H9 (cell line): ENCODE measurements around the gene PTN. TPM values are rescaled to one million over a fixed set of nuclear protein-coding genes. Genes with fewer than 3 reads are reported as not detected.

Experiments used
- DNase-seq: peaks from one replicate; pipeline ENCODE4 v3.0.0-alpha.2; 2017
- H2AFZ ChIP-seq: one replicate; pipeline ENCODE4 v1.6.1; 2013; ENCODE audit warnings: mild to moderate bottlenecking, low read length, control low read depth, moderate library complexity
- H2AK5ac ChIP-seq: 2 replicates; pipeline ENCODE4 v1.6.1; 2013; ENCODE audit warnings: low read length, control low read depth, mixed read lengths; ENCODE audit not compliant: insufficient read length
- H2BK120ac ChIP-seq: one replicate; pipeline ENCODE4 v1.6.1; 2013; ENCODE audit warnings: low read depth, mild to moderate bottlenecking, low read length, control low read depth, inconsistent platforms; ENCODE audit not compliant: poor library complexity, severe bottlenecking
- H2BK12ac ChIP-seq: 2 replicates; pipeline ENCODE4 v1.6.1; 2013; ENCODE audit warnings: low read length, control low read depth, mixed read lengths, low read depth; ENCODE audit not compliant: insufficient read length
- H2BK15ac ChIP-seq: 2 replicates; pipeline ENCODE4 v1.6.1; 2013; ENCODE audit warnings: low read depth, low read length, control low read depth
- H2BK20ac ChIP-seq: one replicate; pipeline ENCODE4 v1.6.1; 2013; ENCODE audit warnings: low read depth, mild to moderate bottlenecking, low read length, control low read depth, inconsistent platforms; ENCODE audit not compliant: poor library complexity, severe bottlenecking
- H2BK5ac ChIP-seq: 2 replicates; pipeline ENCODE4 v1.6.1; 2013; ENCODE audit warnings: low read length, control low read depth, mixed read lengths; ENCODE audit not compliant: insufficient read length
- H3K14ac ChIP-seq: 2 replicates; pipeline ENCODE4 v1.6.1; 2013; ENCODE audit warnings: low read length, control low read depth; ENCODE audit not compliant: insufficient read depth
- H3K18ac ChIP-seq: 2 replicates; pipeline ENCODE4 v1.6.1; 2013; ENCODE audit warnings: low read depth, mild to moderate bottlenecking, mixed read lengths, low read length, control low read depth; ENCODE audit not compliant: insufficient read length
- H3K23ac ChIP-seq: 2 replicates; pipeline ENCODE4 v1.6.1; 2013; ENCODE audit warnings: low read length, control low read depth, mixed read lengths, low read depth; ENCODE audit not compliant: insufficient read length
- H3K23me2 ChIP-seq: 2 replicates; pipeline ENCODE4 v1.6.1; 2013; ENCODE audit warnings: low read depth, mild to moderate bottlenecking, mixed read lengths, low read length, control low read depth; ENCODE audit not compliant: insufficient read length, poor library complexity, severe bottlenecking
- H3K27ac ChIP-seq: 2 replicates; pipeline ENCODE4 v1.5.1; 2013; ENCODE audit warnings: low read length, control low read depth, mixed read lengths, low read depth; ENCODE audit not compliant: insufficient read length
- H3K27me3 ChIP-seq: 2 replicates; pipeline ENCODE4 v1.6.1; 2013; ENCODE audit warnings: low read length, control low read depth, inconsistent platforms; ENCODE audit not compliant: insufficient read depth
- H3K4ac ChIP-seq: 2 replicates; pipeline ENCODE4 v1.6.1; 2013; ENCODE audit warnings: low read depth, mild to moderate bottlenecking, control low read depth, inconsistent platforms, low read length, moderate library complexity
- H3K4me1 ChIP-seq: 2 replicates; pipeline ENCODE4 v1.6.1; 2013; ENCODE audit warnings: low read length, control low read depth, inconsistent platforms; ENCODE audit not compliant: insufficient read depth
- H3K4me2 ChIP-seq: 2 replicates; pipeline ENCODE4 v1.6.1; 2013; ENCODE audit warnings: low read length, control low read depth, mixed read lengths; ENCODE audit not compliant: insufficient read length, insufficient read depth
- H3K56ac ChIP-seq: 2 replicates; pipeline ENCODE4 v1.6.1; 2013; ENCODE audit warnings: low read depth, mild to moderate bottlenecking, mixed read lengths, low read length, control low read depth; ENCODE audit not compliant: insufficient read length
- H3K79me1 ChIP-seq: 2 replicates; pipeline ENCODE4 v1.6.1; 2013; ENCODE audit warnings: low read depth, mild to moderate bottlenecking, moderate library complexity, low read length, control low read depth, inconsistent platforms; ENCODE audit not compliant: insufficient read depth, poor library complexity, severe bottlenecking
- H3K79me2 ChIP-seq: 2 replicates; pipeline ENCODE4 v1.6.1; 2013; ENCODE audit warnings: low read length, control low read depth, inconsistent platforms; ENCODE audit not compliant: insufficient read depth
- H3K9ac ChIP-seq: 2 replicates; pipeline ENCODE4 v1.6.1; 2013; ENCODE audit warnings: low read length, control low read depth, mixed read lengths; ENCODE audit not compliant: insufficient read length; ENCODE audit errors: extremely low read depth
- H3K9me3 ChIP-seq: one replicate; pipeline ENCODE4 v1.6.1; 2013; ENCODE audit warnings: low read depth, low read length, inconsistent platforms; ENCODE audit not compliant: control insufficient read depth
- H3T11ph ChIP-seq: one replicate; pipeline ENCODE4 v1.6.1; 2013; ENCODE audit warnings: mild to moderate bottlenecking, low read length, control low read depth, inconsistent platforms
- H4K20me1 ChIP-seq: one replicate; pipeline ENCODE4 v1.6.1; 2013; ENCODE audit not compliant: control insufficient read depth, insufficient read length, insufficient read depth
- H4K5ac ChIP-seq: 2 replicates; pipeline ENCODE4 v1.6.1; 2013; ENCODE audit warnings: low read depth, mild to moderate bottlenecking, mixed read lengths, low read length, control low read depth; ENCODE audit not compliant: insufficient read length
- H4K8ac ChIP-seq: replicated peaks from 2 replicates; pipeline ENCODE4 v1.6.1; 2013; ENCODE audit warnings: low read length, control low read depth, mixed read lengths, low read depth; ENCODE audit not compliant: insufficient read length
- H4K91ac ChIP-seq: 2 replicates; pipeline ENCODE4 v1.6.1; 2013; ENCODE audit warnings: low read depth, mild to moderate bottlenecking, moderate library complexity, mixed read lengths, low read length, control low read depth; ENCODE audit not compliant: insufficient read length
- H3K27ac Mint-ChIP-seq, 3 experiments: 2 replicates in 2 of 3; 3 replicates in 1 of 3; pipeline ENCODE4 v1.8.0; 2020 to 2021; ENCODE audit warnings: mixed read lengths in 3 of 3, mild to moderate bottlenecking in 1 of 3, moderate library complexity in 1 of 3
- H3K27me3 Mint-ChIP-seq: 2 replicates; pipeline ENCODE4 v1.8.0; 2021; ENCODE audit warnings: low read depth, mild to moderate bottlenecking, moderate library complexity, mixed read lengths
- H3K36me3 Mint-ChIP-seq, 3 experiments: 2 replicates in 2 of 3; 3 replicates in 1 of 3; pipeline ENCODE4 v1.8.0; 2020 to 2021; ENCODE audit warnings: low read depth in 3 of 3, mixed read lengths in 3 of 3; ENCODE audit not compliant: insufficient read depth in 1 of 3
- H3K4me1 Mint-ChIP-seq, 2 experiments: 2 replicates each; pipeline ENCODE4 v1.8.0; 2020; ENCODE audit warnings: mixed read lengths in 2 of 2
- H3K4me3 Mint-ChIP-seq, 2 experiments: 2 replicates in 1 of 2; 3 replicates in 1 of 2; pipeline ENCODE4 v1.8.0; 2020 to 2021; ENCODE audit warnings: mild to moderate bottlenecking in 2 of 2, mixed read lengths in 2 of 2, moderate library complexity in 1 of 2
- H3K9me3 Mint-ChIP-seq, 2 experiments: 2 replicates in 1 of 2; 3 replicates in 1 of 2; pipeline ENCODE4 v1.8.0; 2020; ENCODE audit warnings: mild to moderate bottlenecking in 2 of 2, mixed read lengths in 2 of 2, moderate library complexity in 1 of 2
- CTCF ChIP-seq: fragments of 200-600 bp; sonication (generic); conservative IDR thresholded peaks from 3 replicates; pipeline ENCODE4 v1.8.0; 2021; ENCODE audit warnings: antibody characterized with exemption, mild to moderate bottlenecking
- WGBS: extraction: QIAGEN DNeasy Blood & Tissue Kit; methylation state at CpG from one replicate; pipeline ENCODE4 v1.1.7; 2013; ENCODE audit warnings: missing lambda C conversion rate, low lambda C conversion rate, mixed read lengths; ENCODE audit not compliant: insufficient read length; ENCODE audit errors: extremely low coverage; 5-methylcytosine and 5-hydroxymethylcytosine counted together
- total RNA-seq: library from RNA; stranded (reverse); gene quantifications from 2 replicates; pipeline ENCODE4 v1.2.1, GENCODE V29; 2021

PTN gene
- total RNA-seq, 1 experiment from 2014 or later: 16.5 TPM

GRCh38 chr7:137351941-137352340 is 8.4 kb upstream of the PTN start:
- H3K4me2 ChIP-seq: no peak overlapping the region
- no peak overlapping the region for H3T11ph ChIP-seq
- no peaks in the 10 kb centered on the region for H3K27me3 ChIP-seq
- H3K4me1 ChIP-seq: no peaks in the 10 kb centered on the region
- H2BK120ac ChIP-seq: no peak overlapping the region
- no peak overlapping the region for H2BK20ac ChIP-seq
- no peak overlapping the region for H3K56ac ChIP-seq
- Mint-ChIP-seq H3K9me3 (peaks cover 10 to 12% of the 10 kb centered on the region in 2 experiments), H3K27me3 (no peaks in the 10 kb centered on the region), H3K27ac (no peak overlapping the region), H3K4me3 (no peak overlapping the region), H3K4me1 (peaks cover 2 to 7% of the 10 kb centered on the region in 2 experiments; a peak in 2 of 4 replicates), H3K36me3 (peaks cover 5 to 6% (median 5%) of the 10 kb centered on the region in 3 experiments; a peak in 5 of 7 replicates)
- H3K18ac ChIP-seq: no peak overlapping the region
- no peak overlapping the region for H2BK15ac ChIP-seq
- no peaks in the 10 kb centered on the region for H3K23me2 ChIP-seq
- H4K5ac ChIP-seq: no peak overlapping the region
- no peaks in the 10 kb centered on the region for H3K79me1 ChIP-seq
- no peak overlapping the region for H2BK5ac ChIP-seq
- no peak for TF ChIP-seq CTCF
- no peak overlapping the region for H3K4ac ChIP-seq
- H3K27ac ChIP-seq: no peak overlapping the region
- H3K14ac ChIP-seq: no peak overlapping the region
- WGBS: 100% methylated on average over 1 of the region's 2 CpGs
- no peak for DNase-seq
- no peak overlapping the region for H3K9ac ChIP-seq
- H2AK5ac ChIP-seq: no peak overlapping the region
- H3K23ac ChIP-seq: no peak overlapping the region
- no peak overlapping the region for H4K8ac ChIP-seq
- no peaks in the 10 kb centered on the region for H4K20me1 ChIP-seq
- no peak overlapping the region for H2BK12ac ChIP-seq
- H2AFZ ChIP-seq: no peak overlapping the region
- H4K91ac ChIP-seq: no peak overlapping the region
- no peaks in the 10 kb centered on the region for H3K9me3 ChIP-seq
- H3K79me2 ChIP-seq: no peaks in the 10 kb centered on the region
